Inflammatory macrophage treated with lipopolysaccharide for 4 hours (primary cell): ENCODE data around the gene RTEL1.

Experiments
- DNase-seq: peaks from one replicate; pipeline ENCODE4 v3.0.0-alpha.2; 2020

The RTEL1 gene

GRCh38 chr20:63732118-63733095, 74.3 kb downstream of the RTEL1 start:
- no peak for DNase-seq

GRCh38 chr20:63733117-63733516, 75.0 kb downstream of the RTEL1 start:
- no peak for DNase-seq

GRCh38 chr20:63733579-63734081, 75.5 kb downstream of the RTEL1 start:
- no peak for DNase-seq

GRCh38 chr20:63734111-63734945, 76.2 kb downstream of the RTEL1 start:
- DNase-seq = no peak

- no peak for DNase-seq
These were observed 77.1 kb downstream of the RTEL1 start for GRCh38 chr20:63734946-63735858.

- DNase-seq = peak; percentile 17
These were observed 78.0 kb downstream of the RTEL1 start, which contains the start of gene LIME1 for GRCh38 chr20:63735859-63736718. Gene LIME1 (plus strand): TSS chr20:63736664. CDS start chr20:63737550, 886 bp downstream.

- no peak for DNase-seq
These were observed 79.0 kb downstream of the RTEL1 start for GRCh38 chr20:63736893-63737694.

GRCh38 chr20:63737695-63737944, 79.5 kb downstream of the RTEL1 start:
- DNase-seq = no peak

- DNase-seq = no peak
These were observed 80.0 kb downstream of the RTEL1 start for GRCh38 chr20:63737945-63738686.

GRCh38 chr20:63738687-63739129, 80.6 kb downstream of the RTEL1 start:
- peak; percentile 21 for DNase-seq

- peak; percentile 86 for DNase-seq
These were observed 81.3 kb downstream of the RTEL1 start, which contains the start of gene SLC2A4RG for GRCh38 chr20:63739130-63740069. Gene SLC2A4RG (plus strand): TSS chr20:63739776. CDS start chr20:63739913, 137 bp downstream.

- no peak for DNase-seq
These were observed 82.0 kb downstream of the RTEL1 start for GRCh38 chr20:63740070-63740626.

- peak; percentile 61 for DNase-seq
These were observed 82.7 kb downstream of the RTEL1 start for GRCh38 chr20:63740627-63741353.

GRCh38 chr20:63741354-63741675, 83.2 kb downstream of the RTEL1 start:
- DNase-seq = no peak

- no peak for DNase-seq
These were observed 83.7 kb downstream of the RTEL1 start for GRCh38 chr20:63741676-63742380.

- no peak for DNase-seq
These were observed 84.4 kb downstream of the RTEL1 start for GRCh38 chr20:63742381-63743024.
